HEK293T (cell line): Measurements from ENCODE around the gene NRG3.

Experiments used
- ARNT ChIP-seq: fragments of 450-650 bp; IDR thresholded peaks from 2 replicates; pipeline ENCODE4 v1.6.1; 2017; ENCODE audit warnings: mild to moderate bottlenecking
- BHLHE40 ChIP-seq: fragments of 450-650 bp; IDR thresholded peaks from 2 replicates; pipeline ENCODE4 v1.6.1; 2016; ENCODE audit warnings: mild to moderate bottlenecking, moderate library complexity, borderline replicate concordance
- CTBP1 ChIP-seq: fragments of 450-650 bp; IDR thresholded peaks from 2 replicates; pipeline ENCODE4 v1.6.1; 2016; ENCODE audit warnings: borderline replicate concordance
- FOXA1 ChIP-seq: fragments of 450-650 bp; IDR thresholded peaks from 2 replicates; pipeline ENCODE4 v1.6.1; 2016; ENCODE audit warnings: mild to moderate bottlenecking
- PKNOX1 ChIP-seq: fragments of 450-650 bp; IDR thresholded peaks from 2 replicates; pipeline ENCODE4 v1.6.1; 2016
- SP1 ChIP-seq: fragments of 450-650 bp; IDR thresholded peaks from 2 replicates; pipeline ENCODE4 v1.6.1; 2017
- SUZ12 ChIP-seq: fragments of 450-650 bp; IDR thresholded peaks from 2 replicates; pipeline ENCODE4 v1.6.1; 2016; ENCODE audit warnings: mild to moderate bottlenecking
- TARDBP ChIP-seq: fragments of 450-650 bp; IDR thresholded peaks from 2 replicates; pipeline ENCODE4 v1.6.1; 2016

GRCh38 chr10:81920213-81920829, 45.3 kb downstream of the NRG3 start:
- TF ChIP-seq SP1 (no peak), BHLHE40 (no peak), SUZ12 (no peak), FOXA1 (no peak), PKNOX1 (no peak), ARNT (no peak), TARDBP (no peak), CTBP1 (no peak)
